ENCODE data around the gene TCF7L2. TPM values are rescaled to one million over a fixed set of nuclear protein-coding genes. Genes with fewer than 3 reads are reported as not detected.

Gene TCF7L2
- total and polyA plus RNA-seq, 9 of the 15 experiments (the other 6 are each of a cell fraction or from before 2014, with no cell fraction given), result 0.32 to 2.8 (median 0.92) TPM

- TF ChIP-seq CTCFL (IDR thresholded peaks at IDR 0.05; ENCODE audit: borderline replicate concordance, insufficient read depth, low read depth, low read length, poor library complexity, severe bottlenecking) (peak; percentile 68), PKNOX1 (IDR thresholded peaks at IDR 0.05) (peak; percentile 41; the same call in 1 of the 2 replicates)
Observed at GRCh38 chr10:113052076-113052830, 102.2 kb downstream of the TCF7L2 start (continued).

GRCh38 chr10:113053091-113053490, 103.0 kb downstream of the TCF7L2 start:
- H3K9me1 ChIP-seq (ENCODE audit: control insufficient read depth, insufficient read depth, low read length), result no peaks in the 10 kb centered on the region
- no peaks in the 10 kb centered on the region for H3K9me3 ChIP-seq (replicated peaks; ENCODE audit: control insufficient read depth, insufficient read depth, low read depth, low read length)
- in situ Hi-C loops (cut with MboI) (no loop called here), intact Hi-C loops (cut with micrococcal nuclease) (no loop called here)
- TF ChIP-seq E2F3 (CRISPR knock-in tag; IDR thresholded peaks at IDR 0.05), result no peak
- TF ChIP-seq HIVEP1 (CRISPR knock-in tag; IDR thresholded peaks at IDR 0.05), result no peak
- no peak for TF ChIP-seq CREBBP (IDR thresholded peaks at IDR 0.05; ENCODE audit: low read depth, low read length)
- TF ChIP-seq TSC22D4 (tag; IDR thresholded peaks at IDR 0.05), result no peak
- POLR2A ChIA-PET, result interaction anchor here (0.6 kb wide), 1 partner anchor 517 kb away, joined by 3 read pairs; no protein-coding TSS in a partner anchor
- ATAC-seq (no peak), DNase-seq (ENCODE audit: extremely low read depth in 1 of 4, low spot score in 3 of 4) (no peak), FAIRE-seq (no peak)
- H3K4me3 ChIP-seq, result no peak overlapping the region
- CTCF ChIA-PET (ENCODE audit: low intra/inter-chr PET ratio), result no interaction called here
- BruUV-seq (replicated peaks), result no TSS peak
- H3K27me3 ChIP-seq (ENCODE audit: control insufficient read depth in 2 of 2, insufficient read depth in 2 of 2, low read length in 2 of 2), result peaks cover 0 to 16% of the 10 kb centered on the region in 2 experiments; a peak in 3 of 5 replicates
- no peak overlapping the region for H2AFZ ChIP-seq (ENCODE audit: low read depth, low read length)
- no peaks in the 10 kb centered on the region for H4K20me1 ChIP-seq (replicated peaks; ENCODE audit: control insufficient read depth, insufficient read depth, low read length)
- H3K4me1 ChIP-seq (replicated peaks in 1 of 2; ENCODE audit: control insufficient read depth in 2 of 2, insufficient read depth in 2 of 2, low read length in 2 of 2), result peaks cover 0 to 8% of the 10 kb centered on the region in 2 experiments; a peak in 4 of 5 replicates
- 44% methylated on average over 7 of the region's 10 CpGs for WGBS (ENCODE audit: insufficient coverage, low coverage, missing lambda C conversion rate)
- H3K4me2 ChIP-seq (ENCODE audit: insufficient read depth, low read length), result no peak overlapping the region
- no peak overlapping the region for H3K27ac ChIP-seq (ENCODE audit: extremely low read depth, low read depth, low read length)
- H3K79me2 ChIP-seq (ENCODE audit: control insufficient read depth, insufficient read depth, low read length), result no peaks in the 10 kb centered on the region
- H3K36me3 ChIP-seq (ENCODE audit: control insufficient read depth, insufficient read depth, low read length), result no peaks in the 10 kb centered on the region
- no peak overlapping the region for H3K9ac ChIP-seq (ENCODE audit: insufficient read depth in 1 of 2, low read depth in 2 of 2, low read length in 2 of 2)
